ENCODE results near the gene USP36. TPM values are rescaled to one million over a fixed set of nuclear protein-coding genes. Genes with fewer than 3 reads are reported as not detected.
A peak's percentile ranks its signal among the peaks of the same experiment; 100 is the strongest.

The USP36 gene
- total RNA-seq, 2 experiments from 2014 or later, result 87.8 to 94.3 TPM

GRCh38 chr17:78795861-78796516, 44.6 kb downstream of the USP36 start:
- no peak for DNase-seq
- POLR2A ChIA-PET, result interaction anchor here (0.7 to 0.8 kb wide), 2 partner anchors 11 to 332 kb away, joined by 3 read pairs; no protein-coding TSS in a partner anchor
- H3K9me3 Mint-ChIP-seq, result no peaks in the 10 kb centered on the region
- peaks cover 17% of the 10 kb centered on the region for H3K4me1 Mint-ChIP-seq
- H3K4me3 Mint-ChIP-seq, result no peak overlapping the region
- peak overlapping the region; percentile 3 for H3K27ac Mint-ChIP-seq
- ATAC-seq (ENCODE audit: low read depth), result no peak
- no peaks in the 10 kb centered on the region for H3K27me3 Mint-ChIP-seq
- H3K36me3 Mint-ChIP-seq, result peaks cover 23% of the 10 kb centered on the region

GRCh38 chr17:78794864-78795640, 45.6 kb downstream of the USP36 start:
- H3K4me3 Mint-ChIP-seq, result no peak overlapping the region
- H3K27ac Mint-ChIP-seq, result no peak overlapping the region
- no peaks in the 10 kb centered on the region for H3K27me3 Mint-ChIP-seq
- no peaks in the 10 kb centered on the region for H3K9me3 Mint-ChIP-seq
- POLR2A ChIA-PET, result interaction anchor here (0.7 to 0.8 kb wide), 2 partner anchors 10 to 331 kb away, joined by 3 read pairs; no protein-coding TSS in a partner anchor
- peaks cover 23% of the 10 kb centered on the region for H3K36me3 Mint-ChIP-seq
- DNase-seq (no peak), ATAC-seq (ENCODE audit: low read depth) (no peak)
- peaks cover 16% of the 10 kb centered on the region for H3K4me1 Mint-ChIP-seq

GRCh38 chr17:78794399-78794798, 46.2 kb downstream of the USP36 start:
- H3K27me3 Mint-ChIP-seq, result no peaks in the 10 kb centered on the region
- H3K27ac Mint-ChIP-seq, result no peak overlapping the region
- ATAC-seq (ENCODE audit: low read depth), result no peak
- H3K36me3 Mint-ChIP-seq, result peaks cover 19% of the 10 kb centered on the region
- no peaks in the 10 kb centered on the region for H3K9me3 Mint-ChIP-seq
- POLR2A ChIA-PET, result no interaction called here
- no peak for DNase-seq
- no peak overlapping the region for H3K4me3 Mint-ChIP-seq
- peaks cover 19% of the 10 kb centered on the region for H3K4me1 Mint-ChIP-seq

GRCh38 chr17:78793968-78794367, 46.6 kb downstream of the USP36 start:
- POLR2A ChIA-PET, result no interaction called here
- H3K4me1 Mint-ChIP-seq, result peaks cover 19% of the 10 kb centered on the region

GRCh38 chr17:78793415-78793814, 47.2 kb downstream of the USP36 start:
- DNase-seq (no peak), ATAC-seq (ENCODE audit: low read depth) (no peak)
- H3K4me3 Mint-ChIP-seq, result no peak overlapping the region
- H3K27ac Mint-ChIP-seq, result peak overlapping the region; percentile 18
- H3K9me3 Mint-ChIP-seq, result no peaks in the 10 kb centered on the region
- H3K4me1 Mint-ChIP-seq, result peaks cover 17% of the 10 kb centered on the region
- no peaks in the 10 kb centered on the region for H3K27me3 Mint-ChIP-seq
- POLR2A ChIA-PET, result no interaction called here
- H3K36me3 Mint-ChIP-seq, result peaks cover 15% of the 10 kb centered on the region

More at GRCh38 chr17:78793968-78794367, 46.6 kb downstream of the USP36 start:
- no peaks in the 10 kb centered on the region for H3K27me3 Mint-ChIP-seq
- no peak for ATAC-seq (ENCODE audit: low read depth)
- H3K9me3 Mint-ChIP-seq, result no peaks in the 10 kb centered on the region
- peaks cover 19% of the 10 kb centered on the region for H3K36me3 Mint-ChIP-seq
- no peak for DNase-seq
- no peak overlapping the region for H3K4me3 Mint-ChIP-seq
- no peak overlapping the region for H3K27ac Mint-ChIP-seq

GRCh38 chr17:78791840-78792709, 48.5 kb downstream of the USP36 start:
- no peak for DNase-seq
- no peaks in the 10 kb centered on the region for H3K9me3 Mint-ChIP-seq

GRCh38 chr17:78790552-78790951, 50.1 kb downstream of the USP36 start:
- no peak for ATAC-seq (ENCODE audit: low read depth)
- Mint-ChIP-seq H3K27ac (no peak overlapping the region), H3K4me1 (peaks cover 17% of the 10 kb centered on the region), H3K4me3 (no peak overlapping the region), H3K36me3 (peaks cover 6% of the 10 kb centered on the region), H3K27me3 (no peaks in the 10 kb centered on the region), H3K9me3 (no peaks in the 10 kb centered on the region)
- POLR2A ChIA-PET, result interaction anchor here (0.6 to 1.4 kb wide), 4 partner anchors 13 to 56 kb away, joined by 3 to 4 read pairs (median 3); no protein-coding TSS in a partner anchor
- no peak for DNase-seq

More at GRCh38 chr17:78791840-78792709, 48.5 kb downstream of the USP36 start:
- Mint-ChIP-seq H3K4me3 (no peak overlapping the region), H3K27me3 (no peaks in the 10 kb centered on the region), H3K4me1 (peaks cover 14% of the 10 kb centered on the region), H3K36me3 (peaks cover 9% of the 10 kb centered on the region), H3K27ac (peak overlapping the region; percentile 31)
- POLR2A ChIA-PET, result no interaction called here
- no peak for ATAC-seq (ENCODE audit: low read depth)

- peaks cover 24% of the 10 kb centered on the region for H3K4me1 Mint-ChIP-seq
- POLR2A ChIA-PET, result interaction anchor here (0.6 to 1.4 kb wide), 13 partner anchors 10 to 431 kb away, joined by 3 to 5 read pairs (median 3); no protein-coding TSS in a partner anchor
- no peaks in the 10 kb centered on the region for H3K27me3 Mint-ChIP-seq
- ATAC-seq (ENCODE audit: low read depth), result peak; percentile 60
- H3K27ac Mint-ChIP-seq, result peak overlapping the region; percentile 74
- peak overlapping the region; percentile 18 for H3K4me3 Mint-ChIP-seq
- peaks cover 6% of the 10 kb centered on the region for H3K36me3 Mint-ChIP-seq
- DNase-seq, result no peak
- H3K9me3 Mint-ChIP-seq, result no peaks in the 10 kb centered on the region
These were observed 50.9 kb downstream of the USP36 start for GRCh38 chr17:78789663-78790181.

GRCh38 chr17:78789149-78789662, 51.4 kb downstream of the USP36 start:
- peaks cover 3% of the 10 kb centered on the region for H3K36me3 Mint-ChIP-seq
- ATAC-seq (ENCODE audit: low read depth) (peak; percentile 35), DNase-seq (no peak)
- peaks cover 28% of the 10 kb centered on the region for H3K4me1 Mint-ChIP-seq
- peak overlapping the region; percentile 18 for H3K4me3 Mint-ChIP-seq
- POLR2A ChIA-PET, result interaction anchor here (0.6 to 1.4 kb wide), 12 partner anchors 10 to 431 kb away, joined by 3 to 5 read pairs (median 3); no protein-coding TSS in a partner anchor
- H3K27me3 Mint-ChIP-seq, result no peaks in the 10 kb centered on the region
- peak overlapping the region; percentile 74 for H3K27ac Mint-ChIP-seq
- no peaks in the 10 kb centered on the region for H3K9me3 Mint-ChIP-seq

- no peak for ATAC-seq (ENCODE audit: low read depth)
- H3K36me3 Mint-ChIP-seq, result peaks cover 3% of the 10 kb centered on the region
- no peak overlapping the region for H3K27ac Mint-ChIP-seq
- DNase-seq, result no peak
- peaks cover 31% of the 10 kb centered on the region for H3K4me1 Mint-ChIP-seq
- H3K9me3 Mint-ChIP-seq, result no peaks in the 10 kb centered on the region
- POLR2A ChIA-PET, result interaction anchor here (1.0 to 1.4 kb wide), 3 partner anchors 11 to 20 kb away, joined by 3 to 4 read pairs (median 3); no protein-coding TSS in a partner anchor
- H3K4me3 Mint-ChIP-seq, result no peak overlapping the region
- H3K27me3 Mint-ChIP-seq, result no peaks in the 10 kb centered on the region
These were observed 52.2 kb downstream of the USP36 start for GRCh38 chr17:78788451-78788850.

GRCh38 chr17:78787444-78787843, 53.2 kb downstream of the USP36 start:
- ATAC-seq (ENCODE audit: low read depth), result no peak
- Mint-ChIP-seq H3K36me3 (peaks cover 3% of the 10 kb centered on the region), H3K27ac (peak overlapping the region; percentile 5), H3K27me3 (no peaks in the 10 kb centered on the region), H3K4me3 (no peak overlapping the region), H3K4me1 (peaks cover 33% of the 10 kb centered on the region), H3K9me3 (no peaks in the 10 kb centered on the region)
- DNase-seq, result no peak
- POLR2A ChIA-PET, result no interaction called here

- peaks cover 2% of the 10 kb centered on the region for H3K36me3 Mint-ChIP-seq
These were observed 55.0 kb downstream of the USP36 start for GRCh38 chr17:78785663-78786057.

More at GRCh38 chr17:78785663-78786057, 55.0 kb downstream of the USP36 start:
- Mint-ChIP-seq H3K4me1 (peaks cover 28% of the 10 kb centered on the region), H3K4me3 (no peak overlapping the region), H3K9me3 (no peaks in the 10 kb centered on the region), H3K27me3 (no peaks in the 10 kb centered on the region), H3K27ac (no peak overlapping the region)
- no peak for DNase-seq
- POLR2A ChIA-PET, result interaction anchor here (0.7 to 3.0 kb wide), 8 partner anchors 10 to 71 kb away, joined by 3 to 7 read pairs (median 3); no protein-coding TSS in a partner anchor
- ATAC-seq (ENCODE audit: low read depth), result no peak

Measured in activated naive CD8-positive, alpha-beta T cell treated with anti-CD3 and anti-CD28 coated beads, Interleukin-2, amount 10 ng/mL, durations not matched to agents 7 days and 5 days (primary cell).